Measurements from ENCODE around the gene KCNJ5.

DNA sequence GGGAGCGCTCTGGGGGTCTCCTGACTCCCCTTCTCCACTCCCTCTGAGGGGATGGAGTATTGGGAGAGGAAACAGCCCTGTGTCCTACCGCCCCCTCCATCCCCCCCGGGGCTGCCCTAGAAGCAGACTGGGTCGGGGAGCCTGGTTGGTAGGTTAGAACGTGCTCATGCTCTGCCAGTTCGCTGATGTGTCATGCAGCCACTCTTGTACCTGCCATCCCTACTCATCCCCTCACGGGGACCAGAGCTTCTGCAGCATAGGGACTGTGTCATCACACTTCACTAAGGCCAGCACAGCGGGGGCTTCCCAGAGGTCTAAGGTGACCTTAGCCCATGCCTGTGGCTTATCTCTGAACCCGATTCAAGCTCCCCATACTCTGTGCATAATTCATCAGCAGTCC, 28.8 kb upstream of the KCNJ5 start:
- TF ChIP-seq POLR2A (IDR thresholded peaks at IDR 0.05; ENCODE audit: borderline replicate concordance, extremely low read depth, insufficient read depth, insufficient read length) (no peak), MAX (IDR thresholded peaks at IDR 0.05) (no peak), CBX3 (IDR thresholded peaks at IDR 0.05; ENCODE audit: low read depth) (no peak), ELF1 (IDR thresholded peaks at IDR 0.05; ENCODE audit: borderline replicate concordance, low read depth) (no peak), SP1 (IDR thresholded peaks at IDR 0.05; ENCODE audit: low read depth) (no peak), RAD21 (IDR thresholded peaks at IDR 0.05; ENCODE audit: low read depth) (no peak), EZH2 (IDR thresholded peaks at IDR 0.05) (no peak), REST (IDR thresholded peaks at IDR 0.05; ENCODE audit: low read depth) (no peak), EZH2phosphoT487 (IDR thresholded peaks at IDR 0.05; ENCODE audit: borderline replicate concordance) (no peak), JUND (IDR thresholded peaks at IDR 0.05) (no peak), CEBPB (IDR thresholded peaks at IDR 0.05; ENCODE audit: low read depth) (no peak)
- TF ChIP-seq, protein P1, sequence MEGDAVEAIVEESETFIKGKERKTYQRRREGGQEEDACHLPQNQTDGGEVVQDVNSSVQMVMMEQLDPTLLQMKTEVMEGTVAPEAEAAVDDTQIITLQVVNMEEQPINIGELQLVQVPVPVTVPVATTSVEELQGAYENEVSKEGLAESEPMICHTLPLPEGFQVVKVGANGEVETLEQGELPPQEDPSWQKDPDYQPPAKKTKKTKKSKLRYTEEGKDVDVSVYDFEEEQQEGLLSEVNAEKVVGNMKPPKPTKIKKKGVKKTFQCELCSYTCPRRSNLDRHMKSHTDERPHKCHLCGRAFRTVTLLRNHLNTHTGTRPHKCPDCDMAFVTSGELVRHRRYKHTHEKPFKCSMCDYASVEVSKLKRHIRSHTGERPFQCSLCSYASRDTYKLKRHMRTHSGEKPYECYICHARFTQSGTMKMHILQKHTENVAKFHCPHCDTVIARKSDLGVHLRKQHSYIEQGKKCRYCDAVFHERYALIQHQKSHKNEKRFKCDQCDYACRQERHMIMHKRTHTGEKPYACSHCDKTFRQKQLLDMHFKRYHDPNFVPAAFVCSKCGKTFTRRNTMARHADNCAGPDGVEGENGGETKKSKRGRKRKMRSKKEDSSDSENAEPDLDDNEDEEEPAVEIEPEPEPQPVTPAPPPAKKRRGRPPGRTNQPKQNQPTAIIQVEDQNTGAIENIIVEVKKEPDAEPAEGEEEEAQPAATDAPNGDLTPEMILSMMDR (IDR thresholded peaks at IDR 0.05 in 2 of 3, conservative IDR thresholded peaks at IDR 0.05 in 1 of 3; ENCODE audit: borderline replicate concordance in 1 of 3, insufficient read depth in 1 of 3, low read depth in 2 of 3, low read length in 2 of 3) = no peak
